HG03066 (cell line): Measurements from ENCODE around the gene TSPAN3.

Experiments used
- ATAC-seq: cut with Tn5 transposase; IDR thresholded peaks from one replicate; pipeline ENCODE4 v1.9.1; 2021; ENCODE audit warnings: low read depth; ENCODE audit not compliant: unreplicated experiment

Gene TSPAN3

GRCh38 chr15:77012868-77013267, 58.0 kb downstream of the TSPAN3 start:
- no peak for ATAC-seq

DNA sequence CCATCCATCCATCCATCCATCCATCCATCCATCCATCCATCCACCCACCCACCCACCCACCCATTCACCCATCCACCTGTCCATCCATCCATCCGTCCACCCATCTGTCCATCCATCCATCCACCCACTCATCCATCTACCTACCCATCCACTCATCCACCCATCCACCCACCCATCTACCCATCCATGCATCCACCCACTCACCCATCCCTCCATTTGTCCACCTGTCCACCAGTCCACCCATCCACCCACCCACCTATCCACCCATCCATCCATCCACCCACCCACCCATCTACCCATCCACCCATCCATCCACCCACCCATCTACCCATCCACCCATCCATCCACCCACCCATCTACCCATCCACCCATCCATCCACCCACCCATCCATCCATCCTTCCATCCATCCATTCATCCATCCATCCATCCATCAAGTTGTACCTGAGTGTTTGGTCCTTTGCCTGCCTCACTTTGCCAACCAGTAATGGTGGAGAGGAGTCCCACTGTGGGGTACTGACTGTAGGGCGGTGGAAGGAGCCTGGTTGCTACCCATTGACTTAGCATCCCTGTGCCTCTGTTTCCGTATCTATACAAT, 58.7 kb downstream of the TSPAN3 start:
- ATAC-seq = no peak

DNA sequence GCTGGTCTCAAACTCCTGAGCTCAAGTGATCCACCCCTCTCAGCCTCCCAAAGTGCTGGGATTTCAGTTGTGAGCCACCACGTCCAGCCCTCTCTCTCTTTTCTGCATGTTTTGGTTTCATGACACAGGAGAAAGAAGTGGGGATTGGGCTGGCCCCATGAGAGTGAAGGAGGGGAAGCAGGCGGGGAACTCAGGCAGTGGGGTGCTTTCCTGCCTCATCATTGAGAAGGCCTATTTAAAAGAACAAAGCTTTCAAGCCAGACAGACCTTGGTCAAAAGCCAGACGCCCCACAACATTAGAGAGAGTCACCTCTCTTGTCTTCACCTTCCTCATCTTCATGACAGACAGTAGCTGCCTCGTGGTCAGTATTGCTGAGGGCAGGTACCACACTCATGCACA, 60.1 kb downstream of the TSPAN3 start:
- no peak for ATAC-seq

- no peak for ATAC-seq
Observed at GRCh38 chr15:77010312-77010686, 60.6 kb downstream of the TSPAN3 start.

DNA sequence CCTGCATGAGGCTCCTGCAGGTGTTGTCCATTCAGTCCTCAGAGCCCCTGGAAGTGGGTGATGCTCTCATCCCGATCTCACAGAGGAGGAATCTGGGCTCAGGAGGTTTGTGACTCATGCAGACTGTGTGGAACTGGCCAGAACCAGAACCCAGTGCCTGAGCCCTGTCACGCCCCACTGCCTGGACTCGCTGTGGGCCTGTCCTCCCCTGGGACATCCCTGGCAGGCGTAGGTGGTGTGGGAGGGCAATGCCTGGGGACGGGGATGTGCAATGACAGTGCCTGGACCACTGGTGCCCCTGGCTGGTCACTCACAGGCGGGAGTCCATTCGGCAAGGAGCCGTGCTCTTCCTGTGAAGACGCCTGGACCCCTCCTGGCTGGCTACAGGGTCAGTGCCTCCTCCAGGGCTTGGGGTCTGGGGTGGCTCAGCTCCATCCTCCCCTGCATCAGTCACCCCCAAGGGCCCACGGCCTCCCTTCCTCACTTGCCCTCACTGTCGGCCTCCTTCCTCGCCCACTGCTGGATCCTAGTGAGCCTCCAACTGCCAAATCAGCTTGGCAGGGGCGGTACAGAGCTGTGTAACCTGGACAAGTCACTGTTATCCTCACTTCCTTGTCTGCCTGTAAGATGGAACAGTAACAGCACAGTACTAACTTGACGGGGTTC, 61.1 kb downstream of the TSPAN3 start:
- ATAC-seq = no peak

DNA sequence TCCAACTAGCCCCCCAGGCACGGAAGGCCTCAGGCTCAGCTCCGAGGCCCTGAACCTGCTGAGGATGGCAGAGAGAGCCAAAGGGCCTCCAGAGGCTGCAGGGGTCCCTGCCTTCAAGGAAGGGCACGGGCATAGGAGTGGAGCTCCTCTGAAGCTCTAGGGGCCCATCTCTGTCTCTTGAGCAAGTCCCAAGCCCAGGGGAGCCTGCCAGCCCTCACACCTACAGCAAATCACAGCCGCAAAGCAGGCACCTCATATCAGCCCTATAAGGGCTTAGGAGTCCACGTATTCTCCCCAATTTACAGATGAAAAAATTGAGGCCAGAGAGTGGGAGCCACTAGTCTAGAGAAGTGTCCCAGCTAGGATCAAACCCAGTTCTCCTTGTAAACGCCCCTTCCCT, 61.7 kb downstream of the TSPAN3 start:
- ATAC-seq = no peak

GRCh38 chr15:77004189-77004588, 66.7 kb downstream of the TSPAN3 start:
- ATAC-seq = no peak

- ATAC-seq = peak; percentile 78
Observed at GRCh38 chr15:77002954-77003912, 67.7 kb downstream of the TSPAN3 start.

- peak; percentile 18 for ATAC-seq
Observed at GRCh38 chr15:77002436-77002835, 68.5 kb downstream of the TSPAN3 start.

GRCh38 chr15:77001966-77002365, 68.9 kb downstream of the TSPAN3 start:
- ATAC-seq = no peak

DNA sequence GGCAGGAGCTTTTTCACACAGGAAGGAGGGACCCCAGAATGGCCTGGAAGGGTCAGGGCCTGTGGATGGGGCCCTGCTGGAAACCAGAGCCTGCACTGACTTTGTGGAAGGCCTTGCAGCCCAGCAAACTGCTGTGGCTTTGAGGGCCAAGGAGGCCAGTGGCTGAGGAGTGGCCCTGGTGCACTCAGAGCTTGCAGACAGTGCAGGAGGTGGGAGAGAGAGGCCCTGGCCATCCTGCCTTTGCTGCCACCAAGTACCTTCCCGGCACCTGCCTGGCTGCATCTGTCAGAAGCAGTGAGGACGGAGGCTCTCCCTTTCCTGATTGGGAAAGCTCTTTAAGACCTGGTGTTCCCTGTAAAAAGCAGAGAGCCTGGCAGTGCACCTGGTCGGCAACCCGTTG, 69.6 kb downstream of the TSPAN3 start:
- no peak for ATAC-seq

DNA sequence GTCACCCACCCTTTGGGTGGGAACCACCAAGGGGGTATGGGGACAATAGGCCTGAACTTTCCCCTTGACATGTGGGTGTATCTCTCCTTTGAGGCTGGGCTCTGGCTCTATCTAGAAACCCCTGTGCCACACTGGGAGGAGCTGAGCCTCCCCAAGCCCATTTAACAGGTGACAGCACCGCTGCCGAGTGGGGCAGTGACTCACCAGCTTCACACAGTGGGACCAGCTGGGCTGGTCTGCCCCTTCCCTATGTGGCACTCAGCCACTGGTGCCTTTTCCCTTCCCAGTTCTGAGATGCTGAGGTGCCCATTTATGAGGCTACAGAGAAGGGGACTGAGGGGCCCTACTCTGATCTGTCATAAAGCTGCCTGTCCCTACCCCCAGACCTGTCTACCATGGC, 70.9 kb downstream of the TSPAN3 start:
- no peak for ATAC-seq

DNA sequence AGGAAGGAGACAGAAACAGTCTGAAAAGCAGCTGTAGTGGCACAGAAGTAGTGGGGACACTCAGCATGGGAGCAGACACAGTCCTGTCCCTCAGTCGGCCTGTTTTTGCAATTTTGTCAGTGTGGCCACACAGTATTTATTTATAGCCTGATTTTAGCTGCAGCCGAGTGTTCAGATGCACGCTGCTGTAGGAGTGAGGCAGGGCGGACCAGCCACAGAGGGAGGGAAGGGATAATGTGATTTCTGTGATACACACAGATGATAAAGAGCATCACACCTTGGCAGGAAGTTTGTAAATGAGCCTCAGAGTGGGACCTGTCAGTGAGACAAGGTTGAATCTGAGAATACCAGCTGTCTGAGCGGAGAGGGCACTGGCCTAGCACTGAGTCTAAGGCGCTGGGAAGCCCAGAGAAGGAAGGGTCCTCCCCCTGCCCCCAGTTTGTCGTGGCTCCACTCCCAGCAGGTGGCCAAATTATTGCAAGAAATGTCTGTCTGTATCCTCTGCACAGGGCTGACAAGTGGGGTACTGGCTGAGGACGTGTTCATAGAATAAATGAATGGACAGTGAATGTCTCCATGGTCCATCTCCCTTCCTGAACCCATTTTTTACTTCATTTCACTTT, 72.1 kb downstream of the TSPAN3 start:
- ATAC-seq = no peak

- ATAC-seq = no peak
Observed at GRCh38 chr15:76996526-76997401, 74.1 kb downstream of the TSPAN3 start.

GRCh38 chr15:76996076-76996525, 74.8 kb downstream of the TSPAN3 start:
- no peak for ATAC-seq

DNA sequence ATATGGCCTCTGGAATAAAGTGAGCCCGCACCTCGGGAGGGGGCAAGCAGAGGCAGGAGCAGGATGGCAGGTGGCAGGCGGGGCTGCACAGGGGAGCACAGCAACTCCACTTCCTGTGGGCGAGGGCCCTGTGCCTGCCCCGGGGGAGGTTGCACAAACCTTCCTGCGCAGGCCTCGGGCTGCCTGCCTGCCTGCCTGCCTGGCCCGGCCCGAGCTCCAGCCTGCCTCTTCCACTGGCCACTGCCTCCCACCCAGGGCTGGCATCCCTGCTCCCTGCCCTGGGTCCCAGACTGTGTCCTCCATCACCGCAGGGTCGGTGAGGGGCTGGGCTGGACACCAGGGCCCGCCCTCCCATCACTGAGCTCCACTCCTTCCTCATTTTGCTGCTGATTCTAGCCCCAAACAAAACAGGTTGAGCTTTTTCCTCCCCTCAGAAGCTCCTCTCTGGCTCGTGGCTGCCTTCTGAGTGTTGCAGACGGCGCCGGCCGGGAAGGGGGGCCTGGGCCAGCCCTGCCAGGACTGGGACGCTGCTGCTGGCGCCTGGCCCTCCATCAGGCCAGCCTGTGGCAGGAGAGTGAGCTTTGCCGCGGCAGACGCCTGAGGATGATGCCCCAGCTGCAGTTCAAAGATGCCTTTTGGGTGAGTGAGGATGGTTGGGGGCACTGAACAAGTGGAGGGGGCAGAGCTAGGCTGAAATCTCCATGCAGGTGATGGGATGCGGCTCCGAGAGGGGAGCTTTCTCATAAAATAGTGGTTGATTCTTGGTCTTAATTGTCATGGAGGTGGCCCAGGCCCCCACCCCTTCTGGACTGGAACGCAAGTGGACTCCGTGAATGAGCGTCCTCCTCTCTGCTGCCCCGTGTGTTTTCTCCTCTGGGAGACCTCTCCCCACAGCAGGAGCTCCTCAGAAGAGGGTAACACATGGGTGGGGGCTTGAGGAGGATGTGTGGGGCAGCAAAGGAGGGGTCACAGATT, 75.7 kb downstream of the TSPAN3 start, which contains the start of gene PSTPIP1:
TSS of gene PSTPIP1 (plus strand) at position 156 of the 975 bp plus-strand sequence. CDS start at position 604, 448 bp downstream.
- no peak for ATAC-seq

GRCh38 chr15:76994496-76994895, 76.4 kb downstream of the TSPAN3 start:
- no peak for ATAC-seq

- no peak for ATAC-seq
Observed at GRCh38 chr15:76994001-76994400, 76.9 kb downstream of the TSPAN3 start.
